Tibial nerve (tissue), 3 donors: ENCODE measurements around the gene FCER2.

Experiments used
- POLR2A ChIP-seq, 2 donors: fragments of 450-650 bp; IDR thresholded peaks; one replicate each; pipeline ENCODE4 v1.6.1; 2017; ENCODE audit warnings: antibody characterized with exemption in 2 of 2, mild to moderate bottlenecking in 2 of 2, moderate library complexity in 2 of 2
- TF ChIP-seq, protein P1 (sequence below), 5 experiments: fragments of 200-600 bp in 3 of 5; fragments of 450-650 bp in 2 of 5; sonication (generic) in 3 of 5; IDR thresholded peaks; one replicate each; pipeline ENCODE4 v1.5.1; 2016 to 2019; ENCODE audit warnings: antibody characterized with exemption in 5 of 5, mild to moderate bottlenecking in 3 of 5, moderate library complexity in 2 of 5

- TF ChIP-seq, protein P1, sequence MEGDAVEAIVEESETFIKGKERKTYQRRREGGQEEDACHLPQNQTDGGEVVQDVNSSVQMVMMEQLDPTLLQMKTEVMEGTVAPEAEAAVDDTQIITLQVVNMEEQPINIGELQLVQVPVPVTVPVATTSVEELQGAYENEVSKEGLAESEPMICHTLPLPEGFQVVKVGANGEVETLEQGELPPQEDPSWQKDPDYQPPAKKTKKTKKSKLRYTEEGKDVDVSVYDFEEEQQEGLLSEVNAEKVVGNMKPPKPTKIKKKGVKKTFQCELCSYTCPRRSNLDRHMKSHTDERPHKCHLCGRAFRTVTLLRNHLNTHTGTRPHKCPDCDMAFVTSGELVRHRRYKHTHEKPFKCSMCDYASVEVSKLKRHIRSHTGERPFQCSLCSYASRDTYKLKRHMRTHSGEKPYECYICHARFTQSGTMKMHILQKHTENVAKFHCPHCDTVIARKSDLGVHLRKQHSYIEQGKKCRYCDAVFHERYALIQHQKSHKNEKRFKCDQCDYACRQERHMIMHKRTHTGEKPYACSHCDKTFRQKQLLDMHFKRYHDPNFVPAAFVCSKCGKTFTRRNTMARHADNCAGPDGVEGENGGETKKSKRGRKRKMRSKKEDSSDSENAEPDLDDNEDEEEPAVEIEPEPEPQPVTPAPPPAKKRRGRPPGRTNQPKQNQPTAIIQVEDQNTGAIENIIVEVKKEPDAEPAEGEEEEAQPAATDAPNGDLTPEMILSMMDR (IDR thresholded peaks at IDR 0.05): no peak
- TF ChIP-seq POLR2A (IDR thresholded peaks at IDR 0.05): no peak
Observed at GRCh38 chr19:7715671-7716070, 13.7 kb upstream of the FCER2 start.
